NB4 (cell line): ENCODE measurements around the gene TMEM225B.

Experiments
- CTCF ChIP-seq: IDR thresholded peaks from one replicate; pipeline ENCODE4 v1.5.1; 2012; ENCODE audit warnings: low read depth, low read length
- MAX ChIP-seq: IDR thresholded peaks from 2 replicates; pipeline ENCODE4 v1.6.1; 2011; ENCODE audit warnings: low read depth, low read length
- MYC ChIP-seq: IDR thresholded peaks from 2 replicates; pipeline ENCODE4 v1.6.1; 2011; ENCODE audit warnings: low read depth, low read length
- POLR2A ChIP-seq: IDR thresholded peaks from 2 replicates; pipeline ENCODE4 v1.6.1; 2011; ENCODE audit warnings: mild to moderate bottlenecking; ENCODE audit not compliant: insufficient read length; ENCODE audit errors: extremely low read depth

DNA sequence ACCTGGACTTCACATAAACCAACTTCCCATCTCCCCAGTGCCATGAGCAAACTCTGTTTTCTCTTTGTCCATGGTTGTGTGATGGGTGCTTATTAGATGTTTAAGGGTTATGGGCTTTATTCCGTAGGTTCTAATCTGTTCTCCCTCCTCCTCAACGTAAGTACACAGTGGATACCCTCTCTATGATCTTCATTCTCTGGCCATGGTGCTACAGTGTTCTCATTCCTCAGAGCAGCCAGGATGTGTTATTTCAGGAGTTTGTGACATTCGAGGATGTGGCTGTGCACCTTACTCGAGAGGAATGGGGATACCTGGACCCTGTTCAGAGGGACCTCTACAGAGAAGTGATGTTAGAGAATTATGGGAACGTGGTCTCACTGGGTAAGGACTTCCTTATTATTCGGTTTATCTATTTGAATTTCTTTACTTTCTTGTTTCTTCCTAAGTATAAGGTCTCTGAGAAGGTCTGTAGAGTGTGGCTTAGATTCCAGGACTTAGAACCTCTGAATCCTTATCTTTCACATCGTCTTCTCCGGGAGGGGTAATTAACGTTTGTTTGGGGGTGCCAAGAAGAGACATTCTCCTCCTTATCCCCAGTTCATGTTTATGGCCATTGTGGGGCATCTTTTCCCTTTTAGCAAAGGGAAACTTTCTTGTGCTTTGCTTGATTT, 35.8 kb upstream of the TMEM225B start:
- TF ChIP-seq CTCF (no peak), POLR2A (no peak), MAX (no peak), MYC (no peak)
